OCI-LY7 (cell line): ENCODE data around the gene SEMG1. TPM values are rescaled to one million over a fixed set of nuclear protein-coding genes. Genes with fewer than 3 reads are reported as not detected.

Experiments used
- BruUV-seq: library from RNA; stranded (reverse); fragments of 400-500 nt; replicated peaks from 2 replicates; lab custom pipeline; 2021; lab: Mats Ljungman, UMichigan
- CTCF ChIA-PET: fragments of 300-600 bp; sonication (Branson Sonifier 250); formaldehyde crosslinking; loops from one replicate; lab custom pipeline; 2022; ENCODE audit warnings: antibody characterized with exemption; ENCODE audit not compliant: unreplicated experiment; lab: Charles Lee
- POLR2A ChIA-PET: fragments of 300-600 bp; sonication (Branson Sonifier 250); formaldehyde crosslinking; loops from one replicate; lab custom pipeline; 2022; ENCODE audit warnings: antibody characterized with exemption; lab: Charles Lee
- DNase-seq: peaks from one replicate; pipeline ENCODE4 v3.0.0-alpha.2; 2015; ENCODE audit warnings: low spot score
- H2AFZ ChIP-seq: fragments of 200-600 bp; sonication (generic), shearing (Covaris generic); 2 replicates; pipeline ENCODE4 v1.6.1; 2014; ENCODE audit warnings: mild to moderate bottlenecking, antibody characterized with exemption, low read length, moderate library complexity
- H3K27ac ChIP-seq: fragments of 200-600 bp; sonication (generic); 2 replicates; pipeline ENCODE4 v1.5.1; 2014; ENCODE audit warnings: mixed run types, low read depth, mild to moderate bottlenecking, moderate library complexity, low read length, inconsistent platforms; ENCODE audit not compliant: poor library complexity, severe bottlenecking
- H3K36me3 ChIP-seq: fragments of 200-600 bp; sonication (generic); 2 replicates; pipeline ENCODE4 v1.6.1; 2014; ENCODE audit warnings: mild to moderate bottlenecking, antibody characterized with exemption, low read length, moderate library complexity, mixed read lengths; ENCODE audit not compliant: insufficient read depth
- H3K4me1 ChIP-seq: fragments of 200-600 bp; sonication (generic); 2 replicates; pipeline ENCODE4 v1.5.1; 2014; ENCODE audit warnings: mild to moderate bottlenecking, low read length; ENCODE audit not compliant: insufficient read depth, poor library complexity, severe bottlenecking
- H3K4me2 ChIP-seq: fragments of 200-600 bp; sonication (generic); 2 replicates; pipeline ENCODE4 v1.6.1; 2014; ENCODE audit warnings: mild to moderate bottlenecking, low read length
- H3K4me3 ChIP-seq: fragments of 200-600 bp; sonication (generic); 2 replicates; pipeline ENCODE4 v1.5.1; 2014; ENCODE audit warnings: mild to moderate bottlenecking, low read depth, low read length; ENCODE audit not compliant: poor library complexity, severe bottlenecking
- H3K79me2 ChIP-seq: fragments of 200-600 bp; sonication (generic); 2 replicates; pipeline ENCODE4 v1.6.1; 2016; ENCODE audit warnings: low read depth, mild to moderate bottlenecking, low read length, moderate library complexity, mixed read lengths; ENCODE audit not compliant: insufficient read depth
- H3K9me2 ChIP-seq: fragments of 200-600 bp; sonication (generic); 2 replicates; pipeline ENCODE4 v1.6.1; 2016; ENCODE audit warnings: mild to moderate bottlenecking, low read length, mixed read lengths; ENCODE audit not compliant: insufficient read depth
- H3K9me3 ChIP-seq: fragments of 200-600 bp; sonication (generic); 2 replicates; pipeline ENCODE4 v1.6.1; 2014; ENCODE audit warnings: mild to moderate bottlenecking, mixed run types, low read length, mixed read lengths
- H4K20me1 ChIP-seq: fragments of 200-600 bp; sonication (generic); 2 replicates; pipeline ENCODE4 v1.6.1; 2014; ENCODE audit warnings: mild to moderate bottlenecking, antibody characterized with exemption, low read length, moderate library complexity, mixed read lengths; ENCODE audit not compliant: insufficient read depth
- CTCF ChIP-seq: fragments of 200-600 bp; sonication (generic); conservative IDR thresholded peaks from 2 replicates; pipeline ENCODE4 v1.5.1; 2014; ENCODE audit warnings: mild to moderate bottlenecking, antibody characterized with exemption, low read length, moderate library complexity, mixed read lengths
- EZH2phosphoT487 ChIP-seq: fragments of 200-600 bp; sonication (generic); IDR thresholded peaks from 2 replicates; pipeline ENCODE4 v1.6.1; 2018; ENCODE audit warnings: low read depth, borderline replicate concordance, mild to moderate bottlenecking, mixed run types, antibody characterized with exemption, low read length, moderate library complexity, mixed read lengths
- intact Hi-C: fragments of 100-400 bp; cut with micrococcal nuclease; formaldehyde crosslinking; loops from one replicate; pipeline ENCODE4 v1.10.0; 2022; ENCODE audit not compliant: unreplicated experiment
- total RNA-seq, 2 experiments: library from RNA; depleted of rRNA in 1 of 2; stranded (reverse); fragments of >200 nt in 1 of 2; shearing (Covaris generic) in 1 of 2; gene quantifications; 2 replicates each; pipeline ENCODE4 v1.2.3, GENCODE V29; 2014 to 2022

The SEMG1 gene
- total RNA-seq, 2 experiments from 2014 or later, result not detected

DNA sequence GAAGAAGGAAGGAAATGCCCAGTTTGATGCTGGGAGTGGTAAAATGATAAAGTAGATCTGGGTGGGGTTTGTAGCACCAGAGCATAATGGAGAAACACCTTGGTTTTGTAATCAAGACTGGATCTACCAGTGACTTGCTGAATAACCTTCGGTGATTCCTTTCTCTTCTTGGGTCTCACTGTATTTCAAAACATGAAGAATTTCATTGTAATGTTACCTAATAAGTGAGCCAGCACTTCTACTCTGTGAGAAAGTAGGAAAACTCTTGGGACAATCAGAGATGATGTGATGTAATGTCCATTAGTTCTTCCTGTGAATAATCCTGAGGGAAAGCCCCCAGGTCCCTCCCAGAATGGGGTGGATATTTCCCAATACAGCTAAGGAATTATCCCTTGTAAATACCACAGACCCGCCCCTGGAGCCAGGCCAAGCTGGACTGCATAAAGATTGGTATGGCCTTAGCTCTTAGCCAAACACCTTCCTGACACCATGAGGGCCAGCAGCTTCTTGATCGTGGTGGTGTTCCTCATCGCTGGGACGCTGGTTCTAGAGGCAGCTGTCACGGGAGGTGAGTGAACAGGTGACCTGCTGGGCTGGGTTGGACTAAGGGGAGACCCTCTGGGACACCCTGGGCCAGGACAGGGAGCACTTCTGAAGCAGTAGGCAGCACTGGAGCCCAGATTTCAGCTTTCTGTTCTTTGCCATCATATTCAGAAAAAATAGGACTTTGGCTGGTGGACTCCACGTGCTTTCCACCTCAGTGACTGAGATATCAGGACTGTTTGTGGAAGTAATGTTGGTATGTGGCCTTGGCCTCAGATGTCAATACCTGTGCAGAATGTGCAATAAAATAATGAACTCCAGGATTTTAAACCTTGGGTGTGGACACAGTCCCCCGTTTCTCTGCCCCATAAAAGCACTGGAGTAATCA, 32.1 kb upstream of the SEMG1 start, which contains the start of gene PI3:
Gene PI3 (plus strand): TSS at position 469 of the 931 bp plus-strand sequence. CDS start 21 bp downstream, at position 490.
- no peak for TF ChIP-seq EZH2phosphoT487
- TF ChIP-seq CTCF, result no peak
- no peak within 1 kb of the TSS for H2AFZ ChIP-seq
- no peaks in the 10 kb centered on the region for H3K36me3 ChIP-seq
- POLR2A ChIA-PET, result no interaction called here
- H3K27ac ChIP-seq, result no peak within 1 kb of the TSS
- BruUV-seq, result no TSS peak
- no peak for DNase-seq
- no peaks in the 10 kb centered on the region for H3K79me2 ChIP-seq
- H3K9me2 ChIP-seq, result no peaks in the 10 kb centered on the region
- H3K4me3 ChIP-seq, result no peak within 1 kb of the TSS
- H3K4me1 ChIP-seq, result no peaks in the 10 kb centered on the region
- no peaks in the 10 kb centered on the region for H3K9me3 ChIP-seq
- H4K20me1 ChIP-seq, result no peaks in the 10 kb centered on the region
- CTCF ChIA-PET, result no interaction called here
- no peak within 1 kb of the TSS for H3K4me2 ChIP-seq
- intact Hi-C loops, result no loop called here

- Histone ChIP-seq H3K36me3 (no peaks in the 10 kb centered on the region), H3K79me2 (no peaks in the 10 kb centered on the region), H3K9me3 (no peaks in the 10 kb centered on the region), H4K20me1 (no peaks in the 10 kb centered on the region), H3K4me2 (no peak overlapping the region), H3K4me3 (no peak overlapping the region), H3K9me2 (no peaks in the 10 kb centered on the region), H3K4me1 (no peaks in the 10 kb centered on the region), H2AFZ (no peak overlapping the region), H3K27ac (no peak overlapping the region)
- intact Hi-C loops, result no loop called here
- BruUV-seq, result no TSS peak
- DNase-seq, result no peak
- CTCF ChIA-PET, result no interaction called here
- POLR2A ChIA-PET, result no interaction called here
- TF ChIP-seq CTCF (no peak), EZH2phosphoT487 (no peak)
Measured at GRCh38 chr20:45176526-45177267, 30.1 kb upstream of the SEMG1 start.
